Heart left ventricle (tissue), 16 donors: ENCODE results near the gene EEF1AKMT2. TPM values are rescaled to one million over a fixed set of nuclear protein-coding genes. Genes with fewer than 3 reads are reported as not detected.

Source experiments
- ATAC-seq, 4 donors: fragments of 200-7000 bp; cut with Tn5 transposase; one replicate each; pipeline ENCODE4 v1.9.1; 2020 to 2022; ENCODE audit warnings: moderate library complexity in 4 of 4, mild to moderate bottlenecking in 3 of 4, moderate number of reproducible peaks in 1 of 4
- DNase-seq, 5 donors: peaks; one replicate each; pipeline ENCODE4 v3.0.0-alpha.2; 2020
- H3K27ac ChIP-seq, 12 donors: fragments of 200-600 bp; sonication (generic) in 4 of 12; one replicate each; pipeline versions ENCODE4 v1.5.0 to v1.8.0; 2016 to 2022; ENCODE audit warnings: mild to moderate bottlenecking in 2 of 12
- H3K27me3 ChIP-seq, 9 donors: fragments of 200-600 bp; sonication (generic) in 2 of 9; one replicate each; pipeline versions ENCODE4 v1.5.1 to v1.8.0; 2016 to 2022; ENCODE audit warnings: mild to moderate bottlenecking in 3 of 9
- H3K36me3 ChIP-seq, 9 donors: fragments of 200-600 bp; sonication (generic) in 2 of 9; one replicate each; pipeline versions ENCODE4 v1.5.0 to v1.8.0; 2018 to 2022; ENCODE audit warnings: mild to moderate bottlenecking in 2 of 9
- H3K4me1 ChIP-seq, 12 donors: fragments of 200-600 bp; sonication (generic) in 4 of 12; one replicate each; pipeline versions ENCODE4 v1.5.0 to v1.8.0; 2016 to 2022; ENCODE audit warnings: mild to moderate bottlenecking in 3 of 12
- H3K4me3 ChIP-seq, 12 donors: fragments of 200-600 bp; sonication (generic) in 4 of 12; one replicate each; pipeline versions ENCODE4 v1.5.0 to v1.8.0; 2017 to 2022; ENCODE audit warnings: mild to moderate bottlenecking in 9 of 12, moderate library complexity in 4 of 12
- H3K9me3 ChIP-seq, 12 donors: fragments of 200-600 bp; sonication (generic) in 4 of 12; one replicate each; pipeline versions ENCODE4 v1.5.0 to v1.8.0; 2016 to 2022; ENCODE audit warnings: mild to moderate bottlenecking in 1 of 12
- POLR2A ChIP-seq, 2 donors: fragments of 450-650 bp; IDR thresholded peaks; one replicate each; pipeline ENCODE4 v1.6.1; 2017; ENCODE audit warnings: antibody characterized with exemption in 2 of 2, mild to moderate bottlenecking in 2 of 2, moderate library complexity in 2 of 2
- WGBS, 4 donors: extraction: QIAGEN DNeasy Blood & Tissue Kit in 2 of 4; methylation state at CpG; one replicate each; pipeline versions ENCODE4 v1.1.5 to v1.1.7; 2013 to 2018; 5-methylcytosine and 5-hydroxymethylcytosine counted together
- intact Hi-C, 10 donors: fragments of 100-400 bp; cut with DNase I; formaldehyde crosslinking; loops; one replicate each; pipeline versions ENCODE4 v1.11.1 to v1.14.2; 2022
- polyA plus RNA-seq, 2 donors: library from polyadenylated mRNA; stranded (reverse); fragments of 200-250 nt; gene quantifications; one replicate each; pipeline ENCODE4 v1.2.3, GENCODE V29; 2013
- total RNA-seq, 9 donors: library from RNA; depleted of rRNA in 2 of 9; stranded (reverse); fragments of >200 nt in 2 of 9; fragmentation: NEBNext Ultra II Directional in 3 of 9; extraction: Animal tissue kit (Norgen Biotek cat#: 25700) in 3 of 9; gene quantifications; one replicate each; pipeline versions ENCODE4 v1.1.0 to v1.2.4, GENCODE V29; 2016 to 2023
- TF ChIP-seq, protein P1 (sequence below), 12 donors: fragments of 200-600 bp; sonication (generic) in 4 of 12; IDR thresholded peaks; one replicate each; pipeline versions ENCODE4 v1.5.0 to v1.8.0; 2018 to 2022; ENCODE audit warnings: antibody characterized with exemption in 12 of 12, mild to moderate bottlenecking in 5 of 12
- donor health status: ischemic (EF 13 %, LVEDD 7.1; RV severe dilation, severe dysfunction).
- donor health status: healthy with polysubstance abuse.
- donor health status: DM: no; HTN: yes; CAD: no.
- donor health status: DM: no; HTN: no; CAD: no.
- donor health status: ischemic (EF 25% LVEDD 6.9; RV normal size, moderate dysfunction).
- donor health status: ischemic (EF 25% LVEDD 5.7; RV mildly dilated, moderate dysfunction).
- donor health status: healthy.
- donor health status: DM: yes; HTN: yes; CAD: no.
- donor health status: ischemic (EF 35%, LVEDD 5.7; RV mildly dilated, moderate dysfunction).
- donor health status: nonischemic (EF 11% LVEDD 7.7; RV severe dilation, severe dysfunction).
- donor health status: DM: yes; HTN: yes; CAD: no.
- donor health status: PGD.
- donor health status: ischemic (EF 29% LVEDD 5.4; RV normal size, mild dysfunction).
- donor health status: nonischemic (EF 23%, LVEDD 6.1; RV moderate dilation, normal function).

The EEF1AKMT2 gene
- total and polyA plus RNA-seq, 11 donors, result 3.6 to 14.8 (median 10.9) TPM

DNA sequence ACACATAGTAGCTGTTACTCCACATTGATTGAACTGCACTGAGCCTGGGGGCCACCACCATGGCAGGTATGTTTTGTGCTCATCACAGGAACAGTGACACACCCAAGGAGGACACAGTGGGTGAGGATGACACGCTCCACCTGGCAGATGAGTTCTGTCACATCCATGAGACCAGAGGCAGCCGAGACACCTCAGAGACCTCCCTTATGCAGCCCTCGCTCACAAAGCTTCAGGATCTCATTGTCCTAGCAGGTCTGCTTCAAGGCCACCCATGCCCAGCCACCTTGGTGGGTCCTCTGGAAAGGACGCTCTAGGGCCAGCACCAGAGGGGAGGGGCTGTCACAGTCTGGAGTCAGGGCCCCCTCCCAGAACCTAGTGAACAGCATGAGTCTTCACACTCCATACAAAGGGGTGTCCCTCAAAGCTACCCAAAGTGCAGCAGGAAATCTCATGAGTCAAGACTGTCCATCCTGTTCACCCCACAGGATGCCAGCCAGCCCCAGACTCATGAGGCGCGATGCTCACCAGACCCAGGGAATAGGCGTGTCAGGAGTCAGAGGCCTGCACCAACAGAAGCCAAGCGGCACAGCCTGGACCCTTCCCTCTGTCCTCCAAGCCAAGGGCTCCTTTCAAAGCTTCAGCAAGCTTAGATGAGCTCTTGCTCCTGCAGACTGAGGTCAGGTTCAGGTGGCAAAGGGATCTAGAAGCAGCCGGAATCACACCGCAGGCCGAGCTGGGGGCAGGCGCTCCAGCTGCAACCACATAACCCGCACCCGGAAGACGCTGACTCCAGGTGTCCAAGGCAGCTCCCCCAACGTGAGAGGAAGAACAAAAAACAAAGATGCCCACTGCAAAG lies 57.1 kb downstream of the EEF1AKMT2 start:
- no peaks in the 10 kb centered on the region for H3K27me3 ChIP-seq
- no peaks in the 10 kb centered on the region for H3K36me3 ChIP-seq
- H3K9me3 ChIP-seq, result no peaks in the 10 kb centered on the region
- peak in 1 of 5 donors; percentile 7 for DNase-seq
- H3K4me1 ChIP-seq, result peaks cover 47 to 100% (median 96%) of the 10 kb centered on the region in 12 donors
- TF ChIP-seq, protein P1, sequence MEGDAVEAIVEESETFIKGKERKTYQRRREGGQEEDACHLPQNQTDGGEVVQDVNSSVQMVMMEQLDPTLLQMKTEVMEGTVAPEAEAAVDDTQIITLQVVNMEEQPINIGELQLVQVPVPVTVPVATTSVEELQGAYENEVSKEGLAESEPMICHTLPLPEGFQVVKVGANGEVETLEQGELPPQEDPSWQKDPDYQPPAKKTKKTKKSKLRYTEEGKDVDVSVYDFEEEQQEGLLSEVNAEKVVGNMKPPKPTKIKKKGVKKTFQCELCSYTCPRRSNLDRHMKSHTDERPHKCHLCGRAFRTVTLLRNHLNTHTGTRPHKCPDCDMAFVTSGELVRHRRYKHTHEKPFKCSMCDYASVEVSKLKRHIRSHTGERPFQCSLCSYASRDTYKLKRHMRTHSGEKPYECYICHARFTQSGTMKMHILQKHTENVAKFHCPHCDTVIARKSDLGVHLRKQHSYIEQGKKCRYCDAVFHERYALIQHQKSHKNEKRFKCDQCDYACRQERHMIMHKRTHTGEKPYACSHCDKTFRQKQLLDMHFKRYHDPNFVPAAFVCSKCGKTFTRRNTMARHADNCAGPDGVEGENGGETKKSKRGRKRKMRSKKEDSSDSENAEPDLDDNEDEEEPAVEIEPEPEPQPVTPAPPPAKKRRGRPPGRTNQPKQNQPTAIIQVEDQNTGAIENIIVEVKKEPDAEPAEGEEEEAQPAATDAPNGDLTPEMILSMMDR (IDR thresholded peaks at IDR 0.05), result no peak
- TF ChIP-seq POLR2A (IDR thresholded peaks at IDR 0.05), result no peak
- no peak for ATAC-seq
- 80 to 92% (median 89%) methylated on average over 14 to 16 of the region's 16 CpGs for WGBS, 4 donors
- no peak overlapping the region for H3K4me3 ChIP-seq
- intact Hi-C loops, result loop anchor here (5.0 to 10.0 kb wide), 6 partner anchors 32 to 102 kb away; no protein-coding TSS in a partner anchor
- peak overlapping the region; percentile 64 to 94 (median 88) for H3K27ac ChIP-seq

DNA sequence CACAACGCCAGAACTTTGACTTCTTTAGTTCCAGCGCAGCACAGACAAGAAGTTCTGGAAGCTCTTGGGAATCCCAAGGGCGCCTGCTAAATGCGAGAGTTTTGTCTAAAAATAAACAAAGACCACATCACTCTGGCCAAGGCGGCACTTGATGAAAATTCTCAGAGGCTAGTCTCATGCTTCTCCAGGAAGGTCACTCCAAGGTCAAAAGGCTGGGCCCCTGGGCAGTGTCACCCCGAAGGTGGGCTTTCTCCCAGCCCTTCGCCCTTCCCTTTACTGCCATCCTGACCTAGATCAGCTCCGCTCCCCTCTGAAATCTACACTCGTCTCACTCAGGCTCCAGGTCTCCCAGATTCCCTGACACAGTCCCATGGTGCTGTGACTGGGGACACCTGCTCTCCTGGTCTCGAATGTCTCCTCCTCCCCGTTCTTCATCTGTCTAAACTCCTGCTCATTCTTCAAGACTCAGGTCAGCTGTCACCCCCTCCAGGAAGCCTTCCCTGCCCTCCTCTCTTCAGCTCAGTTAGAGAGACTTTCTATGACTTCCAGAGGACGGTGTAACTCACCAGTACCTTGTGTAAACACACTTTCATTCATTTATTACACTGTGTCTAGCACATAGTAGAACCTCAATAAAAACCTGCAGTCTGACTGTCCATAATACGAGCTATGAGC lies 58.0 kb downstream of the EEF1AKMT2 start:
- intact Hi-C loops, result loop anchor here in 6 of 10 donors (10.0 kb wide), 1 partner anchor 49 kb away; no protein-coding TSS in a partner anchor
- Histone ChIP-seq H3K9me3 (no peaks in the 10 kb centered on the region), H3K36me3 (no peaks in the 10 kb centered on the region), H3K27ac (peak overlapping the region; percentile 64 to 94 (median 88)), H3K27me3 (no peaks in the 10 kb centered on the region), H3K4me3 (peak overlapping the region in 1 of 12 donors; percentile 4), H3K4me1 (peaks cover 45 to 100% (median 96%) of the 10 kb centered on the region in 12 donors)
- ATAC-seq (no peak), DNase-seq (peak in 3 of 5 donors; percentile 41 to 63 (median 41))
- WGBS, 4 donors, result 39 to 45% (median 44%) methylated on average over 13 of the region's 13 CpGs
- TF ChIP-seq, protein P1 (IDR thresholded peaks at IDR 0.05), result no peak
- TF ChIP-seq POLR2A (IDR thresholded peaks at IDR 0.05), result no peak

DNA sequence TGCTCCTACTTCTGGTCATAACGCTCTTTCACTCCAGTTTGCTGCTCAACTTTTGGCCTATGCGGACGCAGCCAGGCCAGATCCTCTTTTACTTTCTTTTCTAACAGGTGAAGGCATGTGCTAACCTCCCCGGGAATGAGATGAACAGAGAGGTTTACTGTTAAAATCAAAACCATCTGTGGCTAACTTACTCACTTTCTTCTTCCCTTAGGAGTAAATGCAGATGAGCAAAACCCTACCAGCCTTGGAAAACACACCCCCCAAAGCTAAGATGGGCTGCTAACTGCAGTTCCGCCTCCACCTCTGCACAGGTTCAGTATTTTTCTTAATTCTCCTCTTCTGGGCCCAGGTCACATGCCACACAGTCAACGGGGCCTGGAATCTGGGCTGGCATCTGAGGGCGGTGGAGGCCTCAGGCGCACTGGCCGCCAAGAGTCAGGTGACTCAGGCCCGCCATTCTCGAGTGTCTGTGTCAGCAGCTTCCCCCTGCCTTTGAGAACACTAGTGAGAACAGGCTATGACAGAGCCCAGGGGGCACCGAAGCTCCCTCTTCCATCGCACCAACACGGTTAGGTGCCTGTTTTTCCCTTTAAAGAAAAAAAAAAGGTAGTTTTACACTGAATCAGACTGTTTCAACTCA lies 58.6 kb downstream of the EEF1AKMT2 start:
- Histone ChIP-seq H3K4me3 (peak overlapping the region in 2 of 12 donors; percentile 4 to 26), H3K27ac (peak overlapping the region; percentile 64 to 94 (median 88)), H3K4me1 (peaks cover 45 to 100% (median 96%) of the 10 kb centered on the region in 12 donors), H3K36me3 (no peaks in the 10 kb centered on the region), H3K27me3 (no peaks in the 10 kb centered on the region), H3K9me3 (no peaks in the 10 kb centered on the region)
- intact Hi-C loops, result loop anchor here in 6 of 10 donors (10.0 kb wide), 1 partner anchor 48 kb away; no protein-coding TSS in a partner anchor
- no peak for TF ChIP-seq POLR2A (IDR thresholded peaks at IDR 0.05)
- TF ChIP-seq, protein P1 (IDR thresholded peaks at IDR 0.05), result no peak
- ATAC-seq (peak; percentile 16 to 66 (median 44)), DNase-seq (peak in 3 of 5 donors; percentile 69 to 78 (median 78))
- 37 to 44% (median 40%) methylated on average over 14 of the region's 14 CpGs for WGBS, 4 donors
